ENCODE data around the gene RBP4. TPM values are rescaled to one million over a fixed set of nuclear protein-coding genes. Genes with fewer than 3 reads are reported as not detected.

Gene RBP4
- 12.8 TPM for total RNA-seq
- long read RNA-seq, transcript RBP4-201 (6 exons, 1,068 nt) = major isoform, 7 of 7 reads
- long read RNA-seq, partial matches to known transcripts = 0 of 7 reads
- long read RNA-seq, other reads (novel, unspliced or antisense) = 0 of 7 reads

DNA sequence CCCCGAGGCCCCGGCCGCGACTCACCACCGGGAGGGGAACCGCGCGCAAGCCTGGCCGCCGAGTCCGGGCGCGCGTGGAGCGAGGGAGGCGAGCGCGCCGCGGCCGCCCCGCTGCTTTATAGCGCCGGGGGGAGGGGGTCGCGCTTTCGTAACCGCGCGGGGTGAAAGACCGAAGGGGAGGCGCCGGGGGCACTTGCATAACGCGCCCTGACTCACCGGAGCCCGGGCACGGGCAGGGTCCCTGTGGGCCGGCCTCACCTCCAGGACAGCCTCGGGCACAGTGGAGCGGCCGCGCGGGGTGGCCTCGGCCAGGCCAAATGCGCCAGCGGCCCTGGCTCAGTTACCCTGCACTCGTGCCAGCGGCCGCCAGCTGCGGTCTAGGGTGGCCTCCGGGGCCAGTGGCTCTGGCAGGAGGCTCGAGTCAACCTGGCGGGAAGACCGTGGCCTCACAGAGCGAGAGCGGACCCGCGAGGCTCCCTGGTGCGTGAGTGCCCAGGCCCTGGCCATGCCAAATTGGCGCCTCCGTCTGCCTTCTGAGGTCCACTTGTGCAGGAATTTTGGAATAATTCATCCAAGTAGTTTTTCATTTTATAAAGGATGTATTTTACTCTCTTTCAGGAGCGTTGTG is at the start of gene RBP4:
Gene RBP4, minus strand, starts transcription at position 90 of the 628 bp plus-strand sequence. CDS start 207 bp downstream, outside the sequence.
- DNase-seq (ENCODE audit: missing footprints) = no peak
- ATAC-seq = peak; percentile 31
- intact Hi-C loops (cut with DNase I) = no loop called here

GRCh38 chr10:93639791-93640190 is 38.8 kb upstream of the RBP4 start:
- DNase-seq (ENCODE audit: missing footprints) = no peak
- intact Hi-C loops (cut with DNase I) = no loop called here

DNA sequence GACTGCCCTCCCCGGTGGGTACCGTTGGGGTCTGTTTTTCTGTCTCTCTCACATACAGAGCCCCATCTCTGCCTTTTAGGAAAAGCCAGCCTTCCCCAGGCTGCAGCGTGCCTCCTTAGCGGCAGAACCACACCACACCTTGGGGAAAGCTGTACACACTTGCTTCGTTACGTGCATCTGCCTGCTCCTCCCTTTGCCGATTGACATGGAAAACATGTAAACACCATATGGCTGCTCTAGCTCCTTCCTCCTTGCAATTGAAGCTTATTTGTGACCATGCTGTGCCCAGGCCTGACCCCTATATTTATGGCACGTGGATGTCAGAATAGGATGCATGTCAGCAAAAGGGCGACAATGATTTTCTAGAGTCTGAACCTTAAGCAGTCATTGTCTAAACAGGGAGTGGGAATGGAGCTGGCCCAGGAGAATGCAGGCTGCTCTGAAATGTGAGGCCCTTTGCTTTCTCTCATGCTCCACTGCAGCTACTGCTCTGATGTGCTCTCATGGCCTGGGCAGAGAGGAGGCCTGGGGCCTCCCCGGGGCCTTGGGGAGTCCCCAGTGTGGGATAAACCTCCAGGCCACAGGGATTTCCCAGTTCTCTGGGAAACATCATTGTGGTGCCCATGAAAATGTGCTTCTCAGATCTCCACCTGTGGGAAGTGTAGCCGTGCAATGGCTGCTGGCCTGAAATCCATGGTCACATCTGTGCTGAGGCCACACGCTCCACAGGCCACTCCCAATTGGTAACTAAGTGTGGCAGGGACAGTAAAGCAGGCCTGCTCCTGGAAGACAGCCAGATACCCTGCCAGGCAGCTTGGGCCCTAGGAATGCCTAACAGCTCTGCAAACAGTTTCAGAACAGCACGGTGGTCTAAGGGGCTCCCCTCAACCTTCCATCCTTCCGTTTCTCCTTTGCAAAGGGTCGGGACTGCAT is 29.9 kb upstream of the RBP4 start:
- no peak for ATAC-seq
- intact Hi-C loops (cut with DNase I) = no loop called here

More at GRCh38 chr10:93639791-93640190, 38.8 kb upstream of the RBP4 start:
- ATAC-seq = no peak

DNA sequence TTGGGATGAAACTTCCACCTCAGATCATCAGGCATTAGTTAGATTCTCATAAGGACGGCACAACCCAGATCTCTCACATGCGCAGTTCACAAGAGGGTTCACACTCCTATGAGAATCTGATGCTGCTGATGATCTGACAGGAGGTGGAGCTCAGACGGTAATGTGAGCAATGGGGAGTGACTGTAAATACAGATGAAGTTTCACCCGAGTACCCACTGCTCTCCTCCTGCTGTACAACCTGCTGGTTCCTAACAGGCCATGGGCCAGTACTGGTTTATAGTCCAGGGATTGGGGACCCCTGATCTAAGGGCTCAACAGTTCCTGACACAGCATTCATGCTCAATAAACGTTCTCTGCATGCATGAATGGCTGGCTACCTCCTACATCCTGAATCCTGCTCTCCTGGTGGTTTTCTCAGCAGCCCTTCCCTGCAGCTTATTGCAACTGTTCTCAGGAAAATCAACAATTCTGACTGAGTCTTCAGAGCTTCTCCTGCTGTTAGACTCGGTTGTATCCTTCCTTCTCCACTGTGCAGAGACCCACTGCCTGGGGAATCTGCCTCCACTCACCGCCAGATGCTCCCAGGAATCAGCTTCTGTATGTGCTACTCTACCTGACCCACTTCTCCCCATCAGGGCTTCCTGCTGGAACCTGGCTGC is 28.7 kb upstream of the RBP4 start:
- intact Hi-C loops (cut with DNase I) = no loop called here
- DNase-seq (ENCODE audit: missing footprints) (no peak), ATAC-seq (no peak)

More for the DNA sequence above, 29.9 kb upstream of the RBP4 start:
- DNase-seq (ENCODE audit: missing footprints) = no peak

DNA sequence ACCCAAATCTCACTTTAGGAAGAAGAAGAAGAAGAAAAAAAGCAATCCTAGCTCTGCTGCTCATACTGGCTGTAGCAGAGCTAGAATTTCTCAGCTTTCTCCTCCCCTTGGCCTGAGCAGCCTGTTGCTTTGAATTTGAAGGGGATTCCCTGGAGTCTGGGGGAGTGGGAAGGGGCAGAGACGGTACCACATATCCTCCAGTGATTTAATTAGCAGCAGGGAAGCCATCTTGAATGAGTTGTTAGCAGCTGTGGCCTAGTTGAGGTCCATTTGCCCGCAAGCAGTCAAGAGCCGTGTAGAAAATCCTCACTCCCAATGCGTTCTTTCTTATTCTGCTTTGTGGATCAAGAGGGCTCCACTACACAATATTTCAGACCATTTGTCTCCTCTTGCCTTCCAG is 27.8 kb upstream of the RBP4 start:
- DNase-seq (ENCODE audit: missing footprints) = no peak
- intact Hi-C loops (cut with DNase I) = no loop called here
- ATAC-seq = no peak

DNA sequence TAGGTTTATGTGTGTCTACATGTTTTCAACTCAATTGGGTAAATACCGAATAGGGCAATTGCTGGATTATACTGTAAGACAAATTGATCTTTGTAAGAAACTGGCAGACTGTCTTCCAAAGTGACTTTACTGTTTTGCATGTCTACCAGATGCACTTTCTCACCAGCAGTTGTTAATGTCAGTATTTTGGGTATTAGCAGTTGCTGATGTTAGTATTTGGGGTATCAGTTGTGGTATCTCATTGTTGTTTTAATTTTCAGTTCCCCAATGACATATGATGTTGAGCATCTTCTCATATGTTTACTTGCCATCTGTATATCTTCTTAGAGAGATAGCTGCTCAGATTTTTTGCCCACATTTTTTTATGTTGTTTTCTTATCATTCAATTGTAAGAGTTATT is 21.9 kb upstream of the RBP4 start:
- no peak for DNase-seq (ENCODE audit: missing footprints)
- no peak for ATAC-seq
- intact Hi-C loops (cut with DNase I) = no loop called here

- no peak for ATAC-seq
- intact Hi-C loops (cut with DNase I) = no loop called here
- DNase-seq (ENCODE audit: missing footprints) = no peak
Measured at GRCh38 chr10:93620925-93621324, 19.9 kb upstream of the RBP4 start.

- intact Hi-C loops (cut with DNase I) = no loop called here
- DNase-seq (ENCODE audit: missing footprints) (no peak), ATAC-seq (peak; percentile 13)
Measured at GRCh38 chr10:93615576-93616235, 14.7 kb upstream of the RBP4 start.

GRCh38 chr10:93614101-93614825 is 13.2 kb upstream of the RBP4 start:
- ATAC-seq (no peak), DNase-seq (ENCODE audit: missing footprints) (no peak)
- intact Hi-C loops (cut with DNase I) = no loop called here

DNA sequence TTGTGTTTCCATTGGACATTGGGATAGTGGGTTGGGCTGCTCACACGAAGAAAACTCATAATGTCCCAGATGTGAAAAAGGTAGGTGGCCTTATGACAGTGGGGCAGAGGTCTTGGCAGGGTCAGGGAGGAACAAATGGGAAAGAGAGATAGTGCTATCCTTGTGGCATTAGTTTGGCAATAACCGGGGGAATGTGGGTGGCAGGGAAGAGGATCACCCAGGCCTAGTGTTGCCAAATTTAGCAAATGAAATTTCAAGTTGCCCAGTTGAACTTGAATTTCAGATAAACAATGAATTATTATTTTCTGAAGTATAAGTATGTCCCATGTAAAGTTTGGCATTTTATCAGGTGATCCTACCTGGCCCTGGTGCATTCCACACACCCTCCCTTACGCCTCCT is 12.1 kb upstream of the RBP4 start:
- intact Hi-C loops (cut with DNase I) = no loop called here
- no peak for ATAC-seq
- no peak for DNase-seq (ENCODE audit: missing footprints)

DNA sequence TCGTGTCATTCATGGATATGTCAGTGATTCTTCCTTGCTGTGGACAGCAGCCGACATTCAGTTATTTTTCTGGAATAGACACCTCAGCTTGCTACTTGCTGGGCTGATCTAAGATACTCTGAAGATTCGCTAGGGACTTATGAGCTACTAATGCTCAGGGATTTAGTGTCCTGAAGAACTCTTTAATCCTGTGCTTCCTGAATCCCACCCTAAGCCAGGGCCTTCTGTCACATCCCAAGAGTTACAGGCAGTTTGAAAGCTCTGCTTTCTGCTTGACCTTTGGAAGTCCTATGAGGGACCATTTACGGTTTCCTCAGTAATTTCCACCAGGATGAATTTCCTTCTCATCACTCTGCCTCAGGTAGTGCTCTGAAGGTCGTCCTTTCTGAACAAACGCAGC is 11.3 kb upstream of the RBP4 start, which contains the start of gene PDE6C:
Gene PDE6C, plus strand, starts transcription at position 227 of the 400 bp plus-strand sequence. CDS start 189 bp downstream, outside the sequence.
- intact Hi-C loops (cut with DNase I) = no loop called here
- ATAC-seq = no peak
- no peak for DNase-seq (ENCODE audit: missing footprints)

- ATAC-seq (no peak), DNase-seq (ENCODE audit: missing footprints) (no peak)
- intact Hi-C loops (cut with DNase I) = no loop called here
Measured at GRCh38 chr10:93608421-93608820, 7.4 kb upstream of the RBP4 start.

DNA sequence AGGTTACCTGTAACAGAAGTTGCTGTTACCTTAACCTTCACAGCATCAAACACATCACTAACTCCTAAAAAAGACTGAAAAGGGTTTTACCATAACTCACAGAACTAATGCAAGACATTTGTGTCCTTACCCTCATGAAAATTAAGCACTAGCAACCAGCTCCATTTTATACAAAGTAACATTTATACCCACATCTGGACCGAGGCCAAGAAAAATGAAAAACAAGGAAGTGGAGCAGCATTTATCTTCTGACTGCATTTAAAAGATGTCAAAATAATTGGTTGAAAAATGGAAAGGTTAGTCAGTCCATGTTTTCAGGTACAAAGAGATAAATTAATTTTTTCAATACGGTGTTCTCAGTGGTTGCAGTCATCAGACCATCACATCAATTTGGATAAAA is 3.1 kb upstream of the RBP4 start:
- DNase-seq (ENCODE audit: missing footprints) (no peak), ATAC-seq (no peak)
- intact Hi-C loops (cut with DNase I) = no loop called here

GRCh38 chr10:93603023-93603422 is 2.0 kb upstream of the RBP4 start:
- intact Hi-C loops (cut with DNase I) = no loop called here
- no peak for DNase-seq (ENCODE audit: missing footprints)
- ATAC-seq = no peak

DNA sequence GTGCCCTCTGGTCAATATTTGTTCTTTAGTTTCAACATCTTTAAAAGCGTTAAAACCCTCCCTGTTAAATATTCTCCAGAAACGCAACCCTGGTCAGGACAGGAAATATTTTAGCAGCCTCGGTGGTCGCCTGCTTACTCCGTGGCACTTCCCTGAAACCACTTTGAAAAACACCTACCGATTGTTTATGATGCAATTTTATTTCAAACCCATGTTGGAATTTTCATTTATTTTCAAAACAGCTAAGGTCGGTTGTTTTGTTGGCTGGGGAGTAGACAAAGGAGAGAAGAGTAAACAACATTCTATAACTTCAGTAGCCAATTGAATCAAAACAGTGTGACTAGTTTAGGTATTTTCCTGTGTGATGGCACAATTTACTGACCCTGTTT is 733 bp upstream of the RBP4 start:
- no peak for DNase-seq (ENCODE audit: missing footprints)
- ATAC-seq = no peak
- intact Hi-C loops (cut with DNase I) = no loop called here

DNA sequence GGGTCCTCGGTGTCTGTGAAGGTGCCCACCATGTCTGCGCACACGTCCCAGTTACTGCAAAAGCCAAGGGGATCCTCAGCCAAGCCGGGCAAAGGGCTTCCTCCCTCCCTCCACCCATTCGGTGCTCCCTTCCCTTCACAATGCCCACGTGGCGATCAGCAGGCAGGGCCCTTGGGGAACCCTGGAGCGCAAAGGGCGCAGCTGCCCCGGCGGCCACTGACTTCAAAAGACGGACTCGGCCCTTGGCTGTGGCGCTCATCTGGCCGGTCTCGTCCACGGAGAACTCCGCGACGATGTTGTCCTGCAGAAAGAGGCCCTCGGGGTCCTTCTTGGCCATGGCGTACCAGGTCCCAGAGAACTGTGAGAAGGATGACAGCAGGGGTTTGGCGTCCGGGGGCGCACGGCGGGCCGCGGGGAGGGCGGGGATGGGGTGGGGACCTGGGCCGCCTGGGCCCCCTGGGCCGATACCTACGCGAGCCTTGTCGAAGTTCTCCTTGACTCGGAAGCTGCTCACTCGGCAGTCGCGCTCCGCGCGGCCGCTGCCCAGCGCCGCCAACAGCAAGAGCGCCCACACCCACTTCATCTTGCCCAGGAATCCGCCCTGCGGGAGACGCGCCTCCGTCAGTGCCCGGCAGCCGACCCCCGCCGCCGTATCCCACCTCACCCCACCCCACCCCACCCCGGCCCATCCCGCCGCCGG is 439 bp downstream of the RBP4 start:
- intact Hi-C loops (cut with DNase I) = no loop called here
- no peak for ATAC-seq
- DNase-seq (ENCODE audit: missing footprints) = no peak

DNA sequence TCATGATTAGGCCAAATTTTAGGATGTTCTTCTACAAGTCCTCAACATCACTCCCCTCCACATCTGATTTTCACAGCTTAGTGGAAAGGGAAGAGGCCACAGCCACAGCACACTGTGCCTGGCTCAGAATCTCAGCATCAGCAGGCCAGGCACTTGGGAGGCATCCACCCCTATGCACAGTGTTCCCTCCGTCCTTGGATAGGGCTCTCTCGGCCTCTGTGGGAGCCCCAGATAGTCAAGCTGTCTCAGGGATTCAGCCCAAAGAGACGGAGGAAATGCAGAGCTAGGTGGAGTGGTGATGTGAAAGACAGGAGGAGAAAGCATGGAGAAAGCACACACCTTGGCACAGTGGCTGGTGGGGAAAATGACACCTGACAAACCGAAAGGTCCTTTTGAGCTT is 1.3 kb downstream of the RBP4 start:
- intact Hi-C loops (cut with DNase I) = no loop called here
- ATAC-seq = no peak
- DNase-seq (ENCODE audit: missing footprints) = no peak

DNA sequence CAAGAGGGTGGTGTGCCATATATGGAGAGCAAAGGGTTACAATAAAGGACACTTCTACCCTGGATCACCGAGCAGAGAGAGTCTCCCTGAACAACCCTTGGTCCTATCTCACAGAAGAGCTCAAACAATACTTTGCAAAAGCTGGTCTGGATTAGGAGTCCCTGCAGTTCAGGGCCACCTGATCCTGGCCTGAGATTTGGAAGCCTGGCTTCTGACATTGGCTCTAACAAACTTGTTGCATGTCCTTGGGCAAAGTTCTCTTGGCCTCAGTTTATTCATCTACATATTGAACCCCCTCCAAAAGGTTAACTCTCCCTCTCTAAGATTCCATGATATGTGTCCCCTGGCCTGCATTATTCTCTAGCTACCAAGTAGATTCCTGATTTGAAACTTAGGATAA is 1.7 kb downstream of the RBP4 start:
- DNase-seq (ENCODE audit: missing footprints) (no peak), ATAC-seq (no peak)
- intact Hi-C loops (cut with DNase I) = no loop called here

Measured in Right ventricle myocardium inferior (tissue), 1 donor.